NK-92 treated with Interleukin-12 subunit alpha and Interleukin-12 subunit beta, amount 100 ng/mL, for 24 hours (cell line): ENCODE results near the gene FZD8.

Experiments used
- DNase-seq: peaks from one replicate; lab custom pipeline; 2025; lab: John Stamatoyannopoulos, UW

FZD8 gene

DNA sequence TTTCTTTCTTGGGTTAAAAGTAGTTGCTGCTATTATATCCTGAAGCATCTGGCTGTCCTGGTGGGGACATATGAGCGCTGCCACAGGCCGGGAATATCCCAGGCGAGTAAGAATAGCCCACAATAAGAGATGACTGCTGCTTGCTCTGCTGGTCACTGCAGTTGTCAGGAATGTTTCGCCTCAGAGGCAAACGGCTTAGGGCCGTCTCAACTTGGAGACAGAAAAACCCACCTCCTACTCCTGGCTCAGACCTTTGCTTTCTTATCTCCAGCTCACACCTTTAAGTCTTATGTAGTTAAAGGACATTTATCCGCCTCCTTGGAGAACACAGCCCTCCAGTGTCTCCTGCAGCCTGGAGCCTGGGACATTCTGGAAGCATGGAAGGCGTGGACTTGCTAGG is 36.9 kb downstream of the FZD8 start, which contains the start of gene GJD4:
GJD4 (plus strand) TSS at position 151 of the 400 bp plus-strand sequence; CDS start at position 378, 227 bp downstream.
- DNase-seq = no peak

DNA sequence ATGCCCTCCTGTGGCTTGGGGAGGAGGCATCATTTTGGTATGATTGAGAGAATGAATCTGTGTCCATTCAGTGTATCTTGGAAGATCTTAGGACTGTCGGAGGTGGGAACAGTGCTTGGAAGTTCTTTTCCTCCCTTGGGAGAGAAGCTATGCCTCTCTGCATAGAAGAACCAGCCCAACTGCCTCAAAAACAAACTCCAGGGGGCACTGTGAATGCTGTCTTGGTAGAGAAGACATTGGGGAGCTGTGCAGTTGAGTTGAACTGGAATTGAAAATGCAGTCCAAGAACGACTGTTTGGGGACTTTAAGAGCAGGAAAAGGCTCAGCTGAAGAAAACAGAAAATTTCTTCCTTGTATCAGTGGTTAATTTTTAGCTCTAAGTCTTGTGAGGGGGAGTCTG is 41.9 kb downstream of the FZD8 start:
- no peak for DNase-seq

DNA sequence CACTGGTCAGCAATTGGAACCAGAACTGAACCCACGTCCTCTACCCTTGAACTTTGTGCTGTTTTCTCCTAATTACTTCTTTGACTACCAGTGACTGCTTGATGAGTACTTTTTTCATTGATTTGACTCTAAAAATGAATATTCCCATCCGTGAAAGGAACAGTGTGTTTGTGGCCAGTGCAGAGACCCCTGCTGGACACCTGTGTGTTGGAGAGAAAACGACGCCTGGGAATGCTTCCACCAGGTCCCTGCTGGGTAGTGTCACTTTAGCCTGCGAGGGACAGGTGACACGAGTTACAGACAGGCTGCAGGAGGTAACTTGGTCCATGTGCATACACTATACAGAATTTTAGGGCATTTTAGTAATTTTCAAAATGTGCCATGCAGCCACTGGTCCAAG is 43.7 kb downstream of the FZD8 start:
- DNase-seq = no peak

DNA sequence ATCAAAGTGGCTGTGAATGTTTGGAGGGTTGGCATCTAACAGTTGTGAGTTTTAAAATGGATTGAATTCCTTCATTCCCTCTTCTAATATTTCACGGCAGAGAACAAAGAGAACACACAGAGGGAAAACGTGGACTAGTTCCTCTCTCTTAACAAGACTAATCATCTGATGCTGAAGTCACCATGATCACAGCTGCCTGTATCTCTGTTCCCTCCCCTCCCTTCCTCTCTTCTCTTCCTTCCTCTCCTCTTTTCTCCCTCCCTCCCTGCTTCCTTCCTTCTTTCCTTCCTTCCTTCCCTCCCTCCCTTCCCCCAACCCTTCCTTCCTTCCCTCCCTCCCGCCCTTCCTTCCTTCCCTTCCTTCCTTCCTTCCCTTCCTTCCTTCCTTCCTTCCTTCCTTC is 47.0 kb downstream of the FZD8 start:
- DNase-seq = no peak

DNA sequence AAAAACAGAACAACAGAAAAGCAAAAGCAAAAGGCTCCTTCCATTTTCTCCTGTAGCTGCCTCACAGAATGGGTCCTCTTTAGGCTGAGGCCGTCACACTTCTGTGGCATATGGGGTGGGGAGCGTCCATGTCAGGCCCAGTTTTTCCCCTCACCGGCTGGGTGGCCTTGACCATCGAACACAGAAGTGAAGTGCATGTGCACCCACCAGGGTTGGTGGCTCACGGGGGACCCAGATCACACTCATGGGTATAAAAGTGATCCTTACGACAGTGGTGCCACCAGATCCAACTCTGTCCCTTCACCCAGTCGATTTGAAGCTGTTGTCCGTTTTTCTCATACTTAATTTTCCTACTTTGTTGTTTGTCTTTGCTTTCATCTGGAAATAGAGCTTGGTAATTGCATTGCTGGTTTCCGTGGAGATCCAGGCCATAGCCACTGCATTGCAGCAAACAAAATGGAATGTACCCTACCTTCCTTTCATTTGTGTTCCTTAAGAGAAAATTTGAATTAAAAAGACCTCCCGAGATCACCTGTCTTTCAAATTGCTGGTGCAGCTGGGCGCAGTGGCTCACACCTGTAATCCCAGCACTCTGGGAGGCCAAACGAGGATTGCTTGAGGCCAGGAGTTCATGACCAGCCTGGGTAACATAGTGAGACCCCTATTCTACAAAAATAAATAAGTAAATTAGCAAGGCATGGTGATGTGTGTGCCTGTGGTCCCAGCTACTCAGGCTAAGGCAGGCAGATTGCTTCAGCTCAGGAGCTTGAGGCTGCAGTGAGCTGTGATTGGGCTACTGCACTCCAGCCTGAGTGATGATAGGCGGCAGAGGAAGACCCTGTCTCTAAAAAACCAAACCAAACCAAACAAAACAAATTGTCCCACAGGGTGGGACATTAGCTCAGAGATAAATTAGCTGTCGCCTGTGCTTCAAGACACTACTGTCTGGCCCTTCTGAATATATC is 47.7 kb downstream of the FZD8 start:
- no peak for DNase-seq

DNA sequence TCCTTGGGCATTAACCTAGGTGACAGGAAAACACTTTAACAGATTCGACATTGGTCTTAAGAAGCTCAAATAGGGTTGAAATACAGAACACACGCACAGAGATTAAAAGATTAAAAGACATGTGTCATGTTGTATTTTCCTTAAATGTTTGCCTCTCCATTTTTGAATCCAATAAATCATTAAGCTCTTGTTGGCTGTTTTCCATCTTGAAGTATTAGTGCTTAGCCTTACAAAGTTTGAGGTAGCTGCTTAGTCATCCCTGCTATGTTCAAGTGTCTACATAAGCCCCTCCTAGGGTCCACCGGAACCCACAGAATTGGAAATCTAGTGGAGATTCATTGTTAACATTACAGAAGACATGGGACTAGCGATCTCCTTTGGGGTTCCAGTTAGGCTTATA is 49.7 kb downstream of the FZD8 start:
- no peak for DNase-seq

DNA sequence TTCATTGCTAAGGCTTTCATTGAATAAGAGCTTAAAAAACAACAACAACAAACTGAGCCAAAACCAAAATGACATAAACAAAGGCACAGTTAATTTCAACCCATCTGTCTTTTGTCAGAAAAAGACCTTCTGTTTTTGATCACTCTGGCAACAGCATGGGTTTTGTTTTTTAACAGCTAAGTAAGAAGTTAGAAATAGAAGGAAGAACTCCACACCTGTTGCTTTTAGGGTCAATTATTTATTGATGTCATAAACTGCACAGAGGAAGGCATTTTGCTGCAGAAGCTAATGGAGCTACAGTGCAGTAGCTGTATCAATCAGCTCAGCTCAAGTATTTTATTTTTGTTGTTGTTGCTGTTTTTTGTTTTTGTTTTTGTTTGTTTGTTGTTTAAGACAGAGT is 53.3 kb downstream of the FZD8 start:
- no peak for DNase-seq
